GM12878 (cell line): Measurements from ENCODE around the gene SPATA24. TPM values are rescaled to one million over a fixed set of nuclear protein-coding genes. Genes with fewer than 3 reads are reported as not detected.
"Not testable (repeated sequence)": the region's sequence is repeated elsewhere in the genome, so short reads cannot be mapped to it uniquely, and the experiment has no call there.

Experiments used
- ATAC-seq: fragments of 200-7000 bp; cut with Tn5 transposase; 3 replicates; pipeline ENCODE4 v1.9.1; 2020; ENCODE audit warnings: mild to moderate bottlenecking, moderate library complexity
- BruUV-seq: library from RNA; stranded (reverse); fragments of 400-500 nt; replicated peaks from 2 replicates; lab custom pipeline; 2021; lab: Mats Ljungman, UMichigan
- CTCF ChIA-PET: fragments of 300-600 bp; sonication (Branson Sonifier 250); formaldehyde crosslinking; extraction: SDS; loops from one replicate; lab custom pipeline; 2021; ENCODE audit warnings: inconsistent platforms; lab: Yijun Ruan, JAX
- POLR2A ChIA-PET: fragments of 350-600 bp; formaldehyde crosslinking; extraction: SDS; loops from one replicate; lab custom pipeline; 2021; ENCODE audit warnings: inconsistent platforms; lab: Charles Lee
- RAD21 ChIA-PET: fragments of 300-600 bp; sonication (Branson Sonifier 250); formaldehyde crosslinking; loops from one replicate; lab custom pipeline; 2023; ENCODE audit warnings: antibody characterized with exemption; ENCODE audit not compliant: unreplicated experiment; lab: Charles Lee
- SMC1A ChIA-PET: fragments of 300-600 bp; sonication (Branson Sonifier 250); formaldehyde crosslinking; loops from one replicate; lab custom pipeline; 2023; ENCODE audit not compliant: unreplicated experiment, uncharacterized antibody; lab: Charles Lee
- DNase-seq: peaks from one replicate; pipeline ENCODE4 v3.0.0-alpha.2; 2011; ENCODE audit warnings: low read depth, low spot score
- FAIRE-seq: peaks from 3 replicates; lab custom pipeline; 2011; peaks lifted over from hg19 to GRCh38; lab: Jason Lieb, UNC
- H2AFZ ChIP-seq: 2 replicates; pipeline ENCODE4 v1.6.0; 2011; ENCODE audit warnings: low read depth, low read length, control low read depth; ENCODE audit not compliant: control insufficient read depth
- H3K27ac ChIP-seq: 2 replicates; pipeline ENCODE4 v1.5.1; 2011; ENCODE audit warnings: control low read depth; ENCODE audit not compliant: control insufficient read depth, insufficient read depth
- H3K27me3 ChIP-seq, 2 experiments: replicated peaks in 1 of 2; 2 replicates each; pipeline versions ENCODE4 v1.6.0 to v1.6.1; 2011; ENCODE audit warnings: low read length in 1 of 2; ENCODE audit not compliant: control insufficient read depth in 2 of 2, insufficient read depth in 2 of 2
- H3K36me3 ChIP-seq, 2 experiments: 2 replicates each; pipeline ENCODE4 v1.5.1; 2011; ENCODE audit warnings: low read length in 1 of 2; ENCODE audit not compliant: control insufficient read depth in 2 of 2, insufficient read depth in 2 of 2
- H3K4me1 ChIP-seq: 2 replicates; pipeline ENCODE4 v1.6.1; 2011; ENCODE audit warnings: mild to moderate bottlenecking, low read length, moderate library complexity, mixed read lengths; ENCODE audit not compliant: control insufficient read depth, insufficient read depth
- H3K4me2 ChIP-seq: 2 replicates; pipeline ENCODE4 v1.6.0; 2011; ENCODE audit warnings: control low read depth; ENCODE audit not compliant: control insufficient read depth, insufficient read depth
- H3K4me3 ChIP-seq: fragments of 200-600 bp; sonication (generic); 2 replicates; pipeline ENCODE4 v1.5.1; 2016
- H3K79me2 ChIP-seq: 2 replicates; pipeline ENCODE4 v1.6.0; 2011; ENCODE audit warnings: low read length; ENCODE audit not compliant: control insufficient read depth, insufficient read depth
- H3K9ac ChIP-seq: 2 replicates; pipeline ENCODE4 v1.8.0; 2011; ENCODE audit warnings: low read length, control low read depth, mixed read lengths; ENCODE audit not compliant: control insufficient read depth, insufficient read depth
- H3K9me3 ChIP-seq: replicated peaks from 3 replicates; pipeline ENCODE4 v1.5.1; 2011; ENCODE audit warnings: mild to moderate bottlenecking, low read length; ENCODE audit not compliant: control insufficient read depth, insufficient read depth
- H4K20me1 ChIP-seq: 2 replicates; pipeline ENCODE4 v1.6.0; 2011; ENCODE audit not compliant: control insufficient read depth, insufficient read depth
- CBX5 ChIP-seq: sonication (generic); IDR thresholded peaks from 2 replicates; pipeline ENCODE4 v1.6.1; 2016; ENCODE audit warnings: low read depth, moderate library complexity, mild to moderate bottlenecking, inconsistent platforms
- NR2F1 ChIP-seq: fragments of 450-650 bp; conservative IDR thresholded peaks from 2 replicates; pipeline ENCODE4 v1.6.1; 2017; ENCODE audit warnings: mild to moderate bottlenecking
- SMARCA5 ChIP-seq: fragments of 450-650 bp; IDR thresholded peaks from 2 replicates; pipeline ENCODE4 v1.6.1; 2017; ENCODE audit warnings: mild to moderate bottlenecking
- WGBS: methylation state at CpG from one replicate; pipeline ENCODE4 v1.1.6; 2016; ENCODE audit warnings: low lambda C conversion rate; ENCODE audit not compliant: insufficient replicate concordance, insufficient coverage; ENCODE audit errors: missing lambda C conversion rate; 5-methylcytosine and 5-hydroxymethylcytosine counted together
- in situ Hi-C: fragments of 300-500 bp; cut with MboI; formaldehyde crosslinking; loops from 9 replicates; pipeline ENCODE4 v1.14.3; 2018; ENCODE audit warnings: mixed read lengths
- intact Hi-C: fragments of 100-400 bp; cut with micrococcal nuclease; formaldehyde crosslinking; loops from one replicate; pipeline ENCODE4 v1.14.2; 2022; ENCODE audit not compliant: unreplicated experiment
- polyA plus RNA-seq, 11 experiments: library from polyadenylated mRNA; depleted of rRNA in 4 of 11; unstranded in 6 of 11; stranded (reverse) in 5 of 11; fragments of >200 nt; fragmentation: Nextera tagmentation in 4 of 11; fragmentation: Illumina TruSeq in 1 of 11; extraction: Ambion mirVana in 4 of 11; extraction: Trizol in 1 of 11; gene quantifications; 1 replicate in 1 of 11; 2 replicates in 10 of 11; pipeline versions ENCODE4 v1.2.1 to v1.2.3, GENCODE V29; 2011 to 2016; ENCODE audit warnings: inconsistent platforms in 2 of 11, missing spikeins in 2 of 11, low read depth in 1 of 11
- small RNA-seq: library from RNA; depleted of rRNA; stranded (forward); fragments of <200 nt; gene quantifications from one replicate; pipeline ENCODE3, GENCODE V24; 2014
- total RNA-seq, 4 experiments: library from RNA; depleted of rRNA in 3 of 4; stranded (reverse); fragments of >200 nt in 3 of 4; fragmentation: Illumina TruSeq in 1 of 4; extraction: Trizol in 1 of 4; gene quantifications; 2 replicates each; pipeline versions ENCODE4 v1.2.1 to v1.2.3, GENCODE V29; 2013 to 2021

SPATA24 gene
- total and polyA plus RNA-seq, 10 of the 15 experiments (the other 5 are each of a cell fraction or from before 2014, with no cell fraction given), result 4.1 to 9.8 (median 7.3) TPM

DNA sequence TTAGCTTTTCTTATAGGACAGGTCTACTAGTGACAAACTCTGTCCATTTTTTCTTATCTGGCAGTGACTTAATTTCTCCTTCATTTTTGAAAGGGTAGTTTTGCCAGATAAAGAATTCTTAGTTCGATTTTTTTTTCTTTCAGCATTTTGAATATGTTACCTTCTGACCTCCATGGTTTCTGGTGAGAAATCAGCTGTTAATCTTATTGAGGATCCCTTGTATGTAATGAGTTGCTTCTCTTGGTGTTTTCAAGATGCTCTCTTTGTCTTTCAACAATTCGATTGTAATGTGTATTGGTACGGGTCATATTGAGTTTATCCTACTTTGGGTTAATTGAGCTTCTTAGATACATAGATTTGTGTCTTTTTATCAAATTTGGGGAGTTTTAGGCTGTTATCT is 49.7 kb downstream of the SPATA24 start:
- POLR2A ChIA-PET, result no interaction called here
- no peak for TF ChIP-seq SMARCA5
- peak; percentile 27; the same call in 1 of the 2 replicates for TF ChIP-seq NR2F1
- peak; percentile 75; the same call in 1 of the 2 replicates for TF ChIP-seq CBX5
- TF ChIP-seq, all 136 proteins: peak for 2
- H3K27ac ChIP-seq, result no peak overlapping the region
- H3K9me3 ChIP-seq, result peaks cover 4% of the 10 kb centered on the region; the same call in 2 of the 3 replicates
- ChIA-PET SMC1A (interaction anchor here (1.3 to 1.7 kb wide), 2 partner anchors 10 to 78 kb away, joined by 4 to 5 read pairs; no protein-coding TSS in a partner anchor), CTCF (interaction anchor here (1.6 kb wide), 1 partner anchor 11 kb away, joined by 5 read pairs; no protein-coding TSS in a partner anchor), RAD21 (no interaction called here)
- intact Hi-C loops (no loop called here), in situ Hi-C loops (no loop called here)
- H3K36me3 ChIP-seq, result no peaks in the 10 kb centered on the region; a peak in 1 of 4 replicates
- H3K4me3 ChIP-seq, result no peak overlapping the region
- no peak for FAIRE-seq
- H3K9ac ChIP-seq, result no peak overlapping the region
- peaks cover 20% of the 10 kb centered on the region for H3K79me2 ChIP-seq
- DNase-seq, result no peak
- H3K4me1 ChIP-seq, result no peaks in the 10 kb centered on the region
- no peak overlapping the region for H2AFZ ChIP-seq
- H3K27me3 ChIP-seq, result no peaks in the 10 kb centered on the region
- no peak overlapping the region for H3K4me2 ChIP-seq
- no peak for ATAC-seq
- H4K20me1 ChIP-seq, result no peaks in the 10 kb centered on the region
- no TSS peak for BruUV-seq
- WGBS, result 98% methylated on average over 3 of the region's 3 CpGs

DNA sequence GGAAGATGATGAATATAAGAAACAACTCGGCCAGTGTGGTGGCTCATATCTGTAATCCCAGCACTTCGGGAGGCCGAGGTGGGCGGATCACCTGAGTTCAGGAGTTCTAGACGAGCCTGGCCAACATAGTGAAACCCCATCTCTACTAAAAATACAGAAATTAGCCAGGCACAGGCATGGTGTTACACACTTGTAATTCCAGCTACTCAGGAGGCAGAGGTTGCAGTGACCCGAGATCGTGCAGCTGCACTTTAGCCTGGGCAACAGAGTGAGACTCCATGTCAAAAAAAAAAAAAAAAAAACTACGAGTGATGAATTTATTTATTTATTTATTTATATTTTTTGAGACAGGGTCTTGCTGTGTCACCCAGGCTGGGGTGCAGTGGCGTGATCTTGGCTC is 56.0 kb downstream of the SPATA24 start:
- not testable (repeated sequence) for H3K36me3 ChIP-seq
- ChIA-PET CTCF (interaction anchor here (0.7 kb wide), 1 partner anchor 1115 kb away, joined by 3 read pairs; no protein-coding TSS in a partner anchor), POLR2A (interaction anchor here (0.6 kb wide), 3 partner anchors 35 to 822 kb away, joined by 3 read pairs; no protein-coding TSS in a partner anchor)

More for the DNA sequence above, 56.0 kb downstream of the SPATA24 start:
- H3K27ac ChIP-seq, H3K4me2 ChIP-seq, in situ Hi-C loops, H3K4me1 ChIP-seq, DNase-seq, H3K4me3 ChIP-seq, H3K27me3 ChIP-seq, FAIRE-seq, H3K9ac ChIP-seq, H4K20me1 ChIP-seq, H3K9me3 ChIP-seq, BruUV-seq, ATAC-seq, intact Hi-C loops, H2AFZ ChIP-seq: not testable (repeated sequence)
- ChIA-PET SMC1A (interaction anchor here (0.7 kb wide), 1 partner anchor 232 kb away, joined by 3 read pairs; no protein-coding TSS in a partner anchor), RAD21 (interaction anchor here (1.0 kb wide), 1 partner anchor 72 kb away, joined by 3 read pairs; no protein-coding TSS in a partner anchor)
- WGBS, result 66% methylated on average over 8 of the region's 9 CpGs
- H3K79me2 ChIP-seq, result peaks cover 51% of the 10 kb centered on the region

Small RNA genes lying within 50 kb of the gene (small RNA-seq; reads per million reads assigned to genes)
- gene RNU5B-4P, result not detected

Other genes starting within 250 kb of the SPATA24 start
Only the 7 nearest of the 12 such genes appear.
- gene PAIP2, start 62.2 kb downstream of the SPATA24 start, total RNA-seq (2014; rRNA removed), result 49.9 and 55.2 TPM in 2 replicates
- 57.6 and 58.4 TPM in 2 replicates for gene PAIP2, start 62.2 kb downstream of the SPATA24 start, total RNA-seq (2014; rRNA removed; fragmentation: Illumina TruSeq; extraction: Trizol)
- 60.5 and 71.1 TPM in 2 replicates for gene PAIP2, start 62.2 kb downstream of the SPATA24 start, total RNA-seq (2021)
- 143 and 198 TPM in 2 replicates for gene PAIP2, start 62.2 kb downstream of the SPATA24 start, polyA plus RNA-seq (2011; rRNA removed)
- 105 and 125 TPM in 2 replicates for gene PAIP2, start 62.2 kb downstream of the SPATA24 start, polyA plus RNA-seq (2014; fragmentation: Illumina TruSeq; extraction: Trizol)
- 100 to 1,000 TPM; 100 to 113 TPM for gene PAIP2, start 62.2 kb downstream of the SPATA24 start, polyA plus RNA-seq (2014; fragmentation: Nextera tagmentation; extraction: Ambion mirVana)
- 51.8 and 67.3 TPM in 2 replicates for gene PAIP2, start 62.2 kb downstream of the SPATA24 start, polyA plus RNA-seq (2014; rRNA removed)
- 100 to 1,000 TPM; 153 to 154 TPM for gene PAIP2, start 62.2 kb downstream of the SPATA24 start, polyA plus RNA-seq (2016; fragmentation: Nextera tagmentation; extraction: Ambion mirVana)
- gene SLC23A1, start 20.8 kb downstream of the SPATA24 start, total RNA-seq (2014; rRNA removed), result 0.98 and 1.2 TPM in 2 replicates
- 1.7 and 2.4 TPM in 2 replicates for gene SLC23A1, start 20.8 kb downstream of the SPATA24 start, total RNA-seq (2014; rRNA removed; fragmentation: Illumina TruSeq; extraction: Trizol)
- 4.1 and 4.7 TPM in 2 replicates for gene SLC23A1, start 20.8 kb downstream of the SPATA24 start, total RNA-seq (2021)
- 1.1 and 1.5 TPM in 2 replicates for gene SLC23A1, start 20.8 kb downstream of the SPATA24 start, polyA plus RNA-seq (2011; rRNA removed)
- 0.95 and 1.7 TPM in 2 replicates for gene SLC23A1, start 20.8 kb downstream of the SPATA24 start, polyA plus RNA-seq (2014; fragmentation: Illumina TruSeq; extraction: Trizol)
- under 1 TPM; 0.35 to 0.74 TPM for gene SLC23A1, start 20.8 kb downstream of the SPATA24 start, polyA plus RNA-seq (2014; fragmentation: Nextera tagmentation; extraction: Ambion mirVana)
- gene SLC23A1, start 20.8 kb downstream of the SPATA24 start, polyA plus RNA-seq (2014; rRNA removed), result 3.2 and 3.3 TPM in 2 replicates
- gene SLC23A1, start 20.8 kb downstream of the SPATA24 start, polyA plus RNA-seq (2016; fragmentation: Nextera tagmentation; extraction: Ambion mirVana), result 1 to 10 TPM; 1.5 to 1.6 TPM
- gene MZB1, start 14.2 kb downstream of the SPATA24 start, total RNA-seq (2014; rRNA removed), result 211 and 238 TPM in 2 replicates
- gene MZB1, start 14.2 kb downstream of the SPATA24 start, total RNA-seq (2014; rRNA removed; fragmentation: Illumina TruSeq; extraction: Trizol), result 132 and 157 TPM in 2 replicates
- gene MZB1, start 14.2 kb downstream of the SPATA24 start, total RNA-seq (2021), result 200 and 218 TPM in 2 replicates
- gene MZB1, start 14.2 kb downstream of the SPATA24 start, polyA plus RNA-seq (2011; rRNA removed), result 37.4 and 65.2 TPM in 2 replicates
- gene MZB1, start 14.2 kb downstream of the SPATA24 start, polyA plus RNA-seq (2014; fragmentation: Illumina TruSeq; extraction: Trizol), result 44.1 and 147 TPM in 2 replicates
- gene MZB1, start 14.2 kb downstream of the SPATA24 start, polyA plus RNA-seq (2014; fragmentation: Nextera tagmentation; extraction: Ambion mirVana), result 10 to 100 TPM; 19.3 to 56.9 TPM
- gene MZB1, start 14.2 kb downstream of the SPATA24 start, polyA plus RNA-seq (2014; rRNA removed), result 291 and 321 TPM in 2 replicates
- 100 to 1,000 TPM; 369 to 406 TPM for gene MZB1, start 14.2 kb downstream of the SPATA24 start, polyA plus RNA-seq (2016; fragmentation: Nextera tagmentation; extraction: Ambion mirVana)
- 3.0 and 3.8 TPM in 2 replicates for gene PROB1, start 9.0 kb downstream of the SPATA24 start, total RNA-seq (2014; rRNA removed)
- 1.7 and 2.0 TPM in 2 replicates for gene PROB1, start 9.0 kb downstream of the SPATA24 start, total RNA-seq (2014; rRNA removed; fragmentation: Illumina TruSeq; extraction: Trizol)
- gene PROB1, start 9.0 kb downstream of the SPATA24 start, total RNA-seq (2021), result 6.0 and 6.5 TPM in 2 replicates
- 0.59 and 1.1 TPM in 2 replicates for gene PROB1, start 9.0 kb downstream of the SPATA24 start, polyA plus RNA-seq (2011; rRNA removed)
- 0.78 and 1.4 TPM in 2 replicates for gene PROB1, start 9.0 kb downstream of the SPATA24 start, polyA plus RNA-seq (2014; fragmentation: Illumina TruSeq; extraction: Trizol)
- under 1 TPM; 0.14 to 0.58 TPM for gene PROB1, start 9.0 kb downstream of the SPATA24 start, polyA plus RNA-seq (2014; fragmentation: Nextera tagmentation; extraction: Ambion mirVana)
- gene PROB1, start 9.0 kb downstream of the SPATA24 start, polyA plus RNA-seq (2014; rRNA removed), result 4.7 and 5.1 TPM in 2 replicates
- gene PROB1, start 9.0 kb downstream of the SPATA24 start, polyA plus RNA-seq (2016; fragmentation: Nextera tagmentation; extraction: Ambion mirVana), result 1 to 10 TPM; 6.2 to 8.1 TPM
- 5.3 and 6.4 TPM in 2 replicates for gene DNAJC18, start 35.4 kb upstream of the SPATA24 start, total RNA-seq (2014; rRNA removed)
- gene DNAJC18, start 35.4 kb upstream of the SPATA24 start, total RNA-seq (2014; rRNA removed; fragmentation: Illumina TruSeq; extraction: Trizol), result 10.6 and 10.8 TPM in 2 replicates
- 16.9 and 19.7 TPM in 2 replicates for gene DNAJC18, start 35.4 kb upstream of the SPATA24 start, total RNA-seq (2021)
- 21.0 and 34.0 TPM in 2 replicates for gene DNAJC18, start 35.4 kb upstream of the SPATA24 start, polyA plus RNA-seq (2011; rRNA removed)
- 17.5 and 22.6 TPM in 2 replicates for gene DNAJC18, start 35.4 kb upstream of the SPATA24 start, polyA plus RNA-seq (2014; fragmentation: Illumina TruSeq; extraction: Trizol)
- 10 to 100 TPM; 20.5 to 26.7 TPM for gene DNAJC18, start 35.4 kb upstream of the SPATA24 start, polyA plus RNA-seq (2014; fragmentation: Nextera tagmentation; extraction: Ambion mirVana)
- 5.3 and 10.1 TPM in 2 replicates for gene DNAJC18, start 35.4 kb upstream of the SPATA24 start, polyA plus RNA-seq (2014; rRNA removed)
- 10 to 100 TPM; 16.7 to 18.0 TPM for gene DNAJC18, start 35.4 kb upstream of the SPATA24 start, polyA plus RNA-seq (2016; fragmentation: Nextera tagmentation; extraction: Ambion mirVana)
- not detected in 2 replicates for gene ECSCR, start 58.7 kb upstream of the SPATA24 start, total RNA-seq (2014; rRNA removed)
- 0.22 TPM in 1 of 2 replicates, not detected in the other for gene ECSCR, start 58.7 kb upstream of the SPATA24 start, total RNA-seq (2014; rRNA removed; fragmentation: Illumina TruSeq; extraction: Trizol)
- gene ECSCR, start 58.7 kb upstream of the SPATA24 start, total RNA-seq (2021), result 0.36 TPM in 1 of 2 replicates, not detected in the other
- 0.12 and 0.15 TPM in 2 replicates for gene ECSCR, start 58.7 kb upstream of the SPATA24 start, polyA plus RNA-seq (2011; rRNA removed)
- gene ECSCR, start 58.7 kb upstream of the SPATA24 start, polyA plus RNA-seq (2014; fragmentation: Illumina TruSeq; extraction: Trizol), result 0.19 and 0.25 TPM in 2 replicates
- under 1 TPM; 0.23 to 0.35 TPM for gene ECSCR, start 58.7 kb upstream of the SPATA24 start, polyA plus RNA-seq (2014; fragmentation: Nextera tagmentation; extraction: Ambion mirVana)
- gene ECSCR, start 58.7 kb upstream of the SPATA24 start, polyA plus RNA-seq (2014; rRNA removed), result 0.30 TPM in 1 of 2 replicates, not detected in the other
- gene ECSCR, start 58.7 kb upstream of the SPATA24 start, polyA plus RNA-seq (2016; fragmentation: Nextera tagmentation; extraction: Ambion mirVana), result under 1 TPM in 1 of 2 experiments, not detected in 1; 0.83 TPM
- gene SMIM33, start 66.9 kb upstream of the SPATA24 start, total RNA-seq (2014; rRNA removed), result 0.05 TPM in 1 of 2 replicates, not detected in the other
- 0.04 TPM in 1 of 2 replicates, not detected in the other for gene SMIM33, start 66.9 kb upstream of the SPATA24 start, total RNA-seq (2014; rRNA removed; fragmentation: Illumina TruSeq; extraction: Trizol)
- gene SMIM33, start 66.9 kb upstream of the SPATA24 start, total RNA-seq (2021), result not detected in 2 replicates
- gene SMIM33, start 66.9 kb upstream of the SPATA24 start, polyA plus RNA-seq (2011; rRNA removed), result not detected in 2 replicates
- gene SMIM33, start 66.9 kb upstream of the SPATA24 start, polyA plus RNA-seq (2014; fragmentation: Illumina TruSeq; extraction: Trizol), result 0.03 TPM in 1 of 2 replicates, not detected in the other
- under 1 TPM in 1 of 2 experiments, not detected in 1; 0.09 TPM for gene SMIM33, start 66.9 kb upstream of the SPATA24 start, polyA plus RNA-seq (2014; fragmentation: Nextera tagmentation; extraction: Ambion mirVana)
- 0.04 TPM in 1 of 2 replicates, not detected in the other for gene SMIM33, start 66.9 kb upstream of the SPATA24 start, polyA plus RNA-seq (2014; rRNA removed)
- gene SMIM33, start 66.9 kb upstream of the SPATA24 start, polyA plus RNA-seq (2016; fragmentation: Nextera tagmentation; extraction: Ambion mirVana), result under 1 TPM; 0.12 to 0.25 TPM